ENCODE data around the gene CIDEC.

DNA sequence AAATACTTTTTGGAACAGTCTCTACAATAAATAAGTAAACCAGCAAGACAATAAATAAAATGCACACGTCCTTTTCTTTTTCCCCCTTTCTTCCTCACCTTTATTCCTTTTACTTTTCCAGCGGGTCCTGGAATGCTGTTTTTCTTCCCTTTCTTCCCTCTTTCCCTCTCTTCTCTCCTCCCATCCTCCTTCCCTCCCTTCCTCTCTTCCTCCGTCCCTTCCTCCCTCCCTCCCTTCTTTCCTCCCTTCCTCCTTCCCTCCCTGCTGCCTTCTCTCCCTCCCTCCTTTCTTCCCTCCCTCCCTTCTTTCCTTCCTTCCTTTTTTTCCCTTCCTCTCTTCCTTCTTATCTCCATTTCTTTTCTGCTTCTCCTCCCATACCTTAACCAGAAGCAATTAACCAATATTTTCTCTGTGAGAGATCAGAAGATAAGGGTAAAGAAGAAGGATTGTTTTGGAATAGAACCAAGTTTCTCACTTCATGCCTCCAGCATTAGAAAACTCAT lies 19.3 kb upstream of the CIDEC start:
- no peak for TF ChIP-seq POLR2A (IDR thresholded peaks at IDR 0.05)
- TF ChIP-seq, protein P1, sequence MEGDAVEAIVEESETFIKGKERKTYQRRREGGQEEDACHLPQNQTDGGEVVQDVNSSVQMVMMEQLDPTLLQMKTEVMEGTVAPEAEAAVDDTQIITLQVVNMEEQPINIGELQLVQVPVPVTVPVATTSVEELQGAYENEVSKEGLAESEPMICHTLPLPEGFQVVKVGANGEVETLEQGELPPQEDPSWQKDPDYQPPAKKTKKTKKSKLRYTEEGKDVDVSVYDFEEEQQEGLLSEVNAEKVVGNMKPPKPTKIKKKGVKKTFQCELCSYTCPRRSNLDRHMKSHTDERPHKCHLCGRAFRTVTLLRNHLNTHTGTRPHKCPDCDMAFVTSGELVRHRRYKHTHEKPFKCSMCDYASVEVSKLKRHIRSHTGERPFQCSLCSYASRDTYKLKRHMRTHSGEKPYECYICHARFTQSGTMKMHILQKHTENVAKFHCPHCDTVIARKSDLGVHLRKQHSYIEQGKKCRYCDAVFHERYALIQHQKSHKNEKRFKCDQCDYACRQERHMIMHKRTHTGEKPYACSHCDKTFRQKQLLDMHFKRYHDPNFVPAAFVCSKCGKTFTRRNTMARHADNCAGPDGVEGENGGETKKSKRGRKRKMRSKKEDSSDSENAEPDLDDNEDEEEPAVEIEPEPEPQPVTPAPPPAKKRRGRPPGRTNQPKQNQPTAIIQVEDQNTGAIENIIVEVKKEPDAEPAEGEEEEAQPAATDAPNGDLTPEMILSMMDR (IDR thresholded peaks at IDR 0.05), result no peak

All from testis (tissue), 2 donors.